SH-SY5Y (cell line): ENCODE data around the gene TMEM53.

Source experiments
- GATA2 ChIP-seq: IDR thresholded peaks from 2 replicates; pipeline ENCODE4 v1.6.1; 2011; ENCODE audit warnings: mild to moderate bottlenecking, low read depth, low read length
- GATA3 ChIP-seq: IDR thresholded peaks from 2 replicates; pipeline ENCODE4 v1.6.1; 2011; ENCODE audit warnings: low read depth, mild to moderate bottlenecking, low read length, moderate library complexity

The TMEM53 gene

DNA sequence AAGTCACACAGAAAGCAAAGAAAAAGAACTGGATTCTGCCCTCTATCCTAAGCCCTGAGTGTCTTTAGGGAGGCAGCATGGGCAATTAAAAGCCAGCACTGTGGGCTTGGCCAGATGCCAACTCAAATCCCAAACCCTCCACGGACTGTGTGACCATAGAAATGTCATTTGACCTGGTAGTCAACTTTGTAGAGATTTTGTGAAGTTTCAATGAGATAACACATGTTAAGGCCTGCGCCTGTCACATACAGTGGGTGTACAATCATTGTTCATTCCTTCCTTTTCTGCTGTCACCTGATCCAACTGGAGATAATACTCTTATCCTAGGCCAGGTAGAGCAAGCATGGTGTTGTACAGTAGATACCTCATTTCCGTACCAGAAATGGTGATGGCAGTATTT is 54.2 kb downstream of the TMEM53 start:
- TF ChIP-seq GATA3 (no peak), GATA2 (no peak)

DNA sequence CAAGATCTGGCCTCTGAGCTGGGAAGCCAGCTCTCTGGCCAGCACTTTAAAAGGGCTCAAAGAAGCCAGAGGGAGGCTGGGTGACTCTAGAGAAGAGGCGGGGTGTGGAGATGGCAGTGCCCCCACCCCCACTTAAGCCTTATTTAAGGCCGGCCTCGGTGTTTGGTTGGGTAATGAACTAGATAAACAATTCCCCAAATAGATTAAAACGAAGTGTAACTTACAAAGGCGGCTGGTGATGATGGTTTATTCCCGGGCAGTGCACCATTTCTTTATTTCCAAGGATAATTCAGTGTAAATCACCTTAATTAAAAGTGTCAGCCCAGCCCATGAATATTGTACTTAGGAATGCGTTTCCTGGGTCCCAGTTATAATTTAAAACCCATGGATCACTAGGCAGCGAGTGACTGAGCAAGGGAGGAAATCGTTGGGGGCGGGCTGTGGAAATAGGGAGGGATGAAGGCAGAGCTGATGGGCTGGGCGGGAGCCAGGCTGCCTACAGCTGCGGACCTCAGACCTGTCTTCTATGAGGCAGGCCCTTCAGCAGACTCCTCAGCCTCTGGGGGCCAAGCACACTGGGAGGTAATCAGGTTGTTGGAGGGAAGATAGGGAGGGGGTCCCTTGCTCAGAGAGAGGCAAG is 54.9 kb downstream of the TMEM53 start:
- TF ChIP-seq GATA2 (no peak), GATA3 (no peak)

DNA sequence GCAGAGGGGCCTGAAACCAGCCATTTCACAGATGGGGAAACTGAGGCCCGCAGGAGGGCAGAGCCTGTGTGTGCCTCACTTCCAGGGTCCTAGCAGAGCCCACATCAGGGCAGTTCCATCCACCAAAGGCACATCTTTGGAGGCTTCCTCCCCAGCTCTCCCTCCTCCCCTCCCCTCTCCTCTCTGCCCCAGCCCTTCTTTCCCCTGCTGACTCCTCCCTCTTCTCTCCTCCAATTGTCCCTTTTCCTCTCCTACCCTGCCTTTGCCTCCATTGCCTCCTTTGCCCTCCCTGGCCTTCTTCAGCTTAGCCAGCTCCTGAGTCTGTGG is 56.6 kb downstream of the TMEM53 start:
- TF ChIP-seq GATA2: no peak
- TF ChIP-seq GATA3: no peak

DNA sequence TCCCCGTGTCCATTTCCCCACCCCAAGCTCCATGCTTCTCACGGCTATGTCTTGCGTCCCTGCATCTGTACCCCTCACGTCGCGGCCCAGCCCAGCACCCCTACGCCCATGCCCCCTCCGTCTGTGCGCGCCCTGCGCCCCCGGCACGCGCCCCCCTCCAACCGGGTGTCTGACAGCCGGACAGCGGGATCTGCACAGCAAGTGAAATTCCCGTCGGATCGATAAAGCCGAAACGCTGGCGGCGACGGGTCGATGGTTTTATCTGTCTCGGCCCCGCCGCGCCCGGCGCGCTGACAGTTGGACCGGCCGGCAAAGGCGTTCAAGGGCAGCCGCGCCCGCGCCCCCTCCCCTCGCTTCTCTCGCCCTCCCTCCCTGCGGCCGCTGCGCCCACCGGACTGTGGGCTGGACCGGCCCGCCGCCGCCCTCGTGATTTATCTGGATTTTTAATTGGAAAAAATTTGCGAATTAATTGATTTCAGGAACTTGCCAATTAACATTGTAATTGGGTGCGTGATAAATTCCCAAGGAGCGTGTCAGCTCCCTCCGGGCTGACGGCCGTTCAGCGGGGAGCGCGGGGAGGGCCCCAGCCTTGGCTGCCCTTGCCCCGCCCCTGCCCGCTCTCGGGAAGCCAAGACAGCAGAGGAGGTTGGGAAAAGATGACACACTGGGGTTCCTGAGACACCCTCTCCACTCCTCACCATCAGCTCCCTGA is 57.1 kb downstream of the TMEM53 start:
- TF ChIP-seq GATA3: no peak
- no peak for TF ChIP-seq GATA2

DNA sequence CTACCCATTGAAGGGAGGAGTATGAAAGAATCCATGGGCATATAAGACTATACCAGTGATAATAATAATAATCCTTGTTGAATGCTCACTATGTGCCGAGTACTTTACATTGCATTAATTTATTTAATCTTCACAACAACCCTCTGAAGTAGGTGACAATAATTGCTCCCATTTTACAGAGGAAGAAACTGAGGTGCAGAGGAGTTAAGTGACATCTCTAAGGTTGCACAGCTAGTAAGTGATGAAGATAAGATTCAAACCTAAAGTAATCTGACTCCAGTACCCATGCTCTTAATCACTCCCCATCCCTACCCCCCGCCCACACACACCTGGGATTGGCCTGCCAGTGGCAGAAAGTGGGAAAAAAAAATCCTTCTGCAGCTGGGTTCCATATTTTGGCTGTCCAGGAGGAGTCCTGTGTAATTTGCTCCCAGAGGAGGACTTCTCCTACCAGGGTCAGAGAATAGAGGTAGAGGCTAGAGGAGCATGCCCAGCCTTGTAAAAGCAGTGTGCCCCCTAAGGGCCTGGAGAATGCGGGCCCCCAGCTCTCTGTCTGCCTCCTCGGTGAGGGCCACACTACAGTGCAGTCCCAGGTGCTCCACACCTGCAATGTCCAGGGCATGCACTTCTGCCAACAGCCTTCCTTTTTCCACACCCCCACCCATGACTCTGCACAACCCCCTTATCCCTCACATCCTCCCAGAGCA is 57.8 kb downstream of the TMEM53 start:
- no peak for TF ChIP-seq GATA2
- TF ChIP-seq GATA3: no peak

DNA sequence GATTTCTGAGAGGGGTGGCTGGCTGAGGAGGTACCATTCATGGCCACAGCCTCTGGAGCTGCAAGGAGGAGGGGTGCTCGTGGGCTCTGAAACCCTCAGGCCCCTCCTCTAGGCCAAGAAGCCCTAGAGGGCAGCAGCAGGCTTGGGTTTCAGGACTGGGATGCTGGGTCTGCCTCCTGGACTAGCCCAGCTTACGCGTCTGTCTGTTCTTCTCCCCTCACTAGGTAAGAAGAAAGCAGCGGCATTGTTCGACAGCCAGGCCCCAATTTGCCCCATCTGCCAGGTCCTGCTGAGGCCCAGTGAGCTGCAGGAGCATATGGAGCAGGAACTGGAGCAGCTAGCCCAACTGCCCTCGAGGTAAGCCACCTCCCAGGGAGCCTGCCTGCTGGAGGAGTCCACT is 60.3 kb downstream of the TMEM53 start:
- TF ChIP-seq GATA3 (no peak), GATA2 (no peak)

DNA sequence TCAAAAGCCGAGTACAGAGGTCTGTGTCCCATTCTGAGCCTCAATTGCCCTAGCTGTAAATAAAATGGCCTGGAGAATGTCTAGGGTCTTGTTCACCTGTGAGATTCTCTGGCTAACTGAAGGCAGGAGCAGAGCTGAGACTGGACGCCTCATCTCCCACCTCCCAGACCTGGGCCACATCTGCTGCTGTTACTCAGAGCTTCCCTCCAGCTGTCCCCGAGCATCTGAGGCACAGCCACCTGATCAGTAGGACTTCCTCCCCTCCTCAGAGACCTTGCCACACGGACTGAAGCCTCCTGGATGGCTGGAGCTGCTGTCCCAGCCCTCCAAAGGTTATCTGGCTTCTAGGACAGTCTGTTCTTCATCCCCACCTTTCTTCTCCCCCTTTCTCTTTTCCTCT is 62.4 kb downstream of the TMEM53 start:
- TF ChIP-seq GATA3 (no peak), GATA2 (no peak)

DNA sequence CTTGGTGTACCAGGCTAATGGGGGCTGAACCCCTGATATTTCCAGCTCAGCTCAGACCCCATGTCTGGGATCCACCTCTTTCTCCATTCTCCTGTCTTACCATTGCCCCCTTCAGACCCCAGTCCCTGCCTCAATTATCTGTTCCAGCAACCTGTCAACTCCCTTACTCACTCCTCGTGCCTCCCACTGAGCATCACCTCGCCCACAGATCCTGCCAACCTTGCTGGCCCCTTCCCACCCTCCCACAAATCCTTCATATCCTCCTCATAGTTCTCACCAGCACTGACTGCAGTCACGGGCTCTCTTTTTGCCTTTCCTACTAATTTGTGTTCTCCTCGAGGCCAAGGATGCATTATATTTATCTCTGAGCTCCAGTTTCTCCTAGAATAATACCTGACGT is 62.9 kb downstream of the TMEM53 start:
- no peak for TF ChIP-seq GATA2
- no peak for TF ChIP-seq GATA3

DNA sequence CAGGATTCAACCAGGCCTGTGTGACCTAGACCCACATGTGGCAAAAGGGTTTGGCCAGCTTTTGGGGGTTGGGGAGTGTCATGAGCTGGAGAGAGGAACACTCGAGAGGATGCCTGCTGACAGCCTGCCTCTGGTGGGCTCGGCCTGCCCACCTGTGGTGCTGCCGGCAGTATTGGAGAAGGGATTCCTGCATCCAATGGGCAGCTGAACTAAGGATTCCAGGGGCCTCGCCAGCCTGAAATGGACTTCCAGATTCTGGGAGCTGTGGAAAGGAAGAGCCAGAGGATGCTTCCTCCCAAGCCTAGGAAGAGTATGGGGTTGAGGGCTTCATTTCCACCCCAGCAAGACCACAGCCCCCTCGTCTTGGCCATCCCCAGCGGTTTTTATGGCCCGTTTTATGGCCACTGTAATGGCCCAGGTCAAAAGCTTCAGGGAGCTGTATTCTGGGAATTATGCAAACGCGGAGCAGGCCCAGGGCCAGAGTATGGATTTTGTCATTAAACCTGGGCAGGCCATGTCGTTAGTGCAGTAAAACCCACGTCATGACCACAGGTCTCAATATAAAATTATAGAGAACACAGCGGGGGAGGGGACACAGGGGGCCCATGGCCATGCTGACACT is 63.6 kb downstream of the TMEM53 start:
- TF ChIP-seq GATA2: no peak
- TF ChIP-seq GATA3: no peak

DNA sequence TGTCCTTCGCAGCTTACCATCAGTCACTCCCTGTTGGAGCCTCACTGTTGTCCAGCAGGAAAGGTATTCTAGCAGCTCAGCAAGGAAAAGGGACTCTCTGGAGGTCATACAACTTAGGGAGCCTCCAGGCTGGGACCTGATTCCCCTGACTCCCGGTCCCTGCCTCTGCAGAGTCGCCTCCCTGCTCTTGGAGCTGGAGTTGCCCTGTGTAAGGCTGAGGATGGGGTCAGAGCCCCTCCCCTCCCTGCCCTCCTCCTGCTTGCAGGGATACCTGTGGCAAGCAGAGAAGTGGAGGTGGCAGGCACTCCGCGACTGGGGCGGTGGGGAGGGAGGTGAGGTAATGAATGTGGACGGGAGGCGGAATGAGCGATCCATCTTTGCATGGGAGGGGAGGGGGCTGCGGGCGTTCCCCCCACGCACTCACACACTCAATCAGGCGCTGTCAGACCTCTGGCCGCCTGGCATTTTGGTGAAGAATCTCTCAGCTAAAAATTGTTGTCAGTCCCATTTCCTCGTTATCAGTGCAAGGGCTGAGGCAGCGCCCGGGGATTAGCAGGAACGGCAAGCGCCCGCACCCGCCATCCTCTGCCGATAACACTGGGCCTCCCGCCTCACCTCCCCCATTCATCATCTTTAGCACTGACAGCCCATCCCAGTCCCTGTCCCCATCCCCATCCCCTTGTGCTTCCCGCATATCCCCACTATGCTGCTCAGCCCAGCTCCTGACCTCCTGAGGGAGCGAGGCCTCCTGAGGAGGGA is 64.3 kb downstream of the TMEM53 start:
- no peak for TF ChIP-seq GATA2
- TF ChIP-seq GATA3: no peak

DNA sequence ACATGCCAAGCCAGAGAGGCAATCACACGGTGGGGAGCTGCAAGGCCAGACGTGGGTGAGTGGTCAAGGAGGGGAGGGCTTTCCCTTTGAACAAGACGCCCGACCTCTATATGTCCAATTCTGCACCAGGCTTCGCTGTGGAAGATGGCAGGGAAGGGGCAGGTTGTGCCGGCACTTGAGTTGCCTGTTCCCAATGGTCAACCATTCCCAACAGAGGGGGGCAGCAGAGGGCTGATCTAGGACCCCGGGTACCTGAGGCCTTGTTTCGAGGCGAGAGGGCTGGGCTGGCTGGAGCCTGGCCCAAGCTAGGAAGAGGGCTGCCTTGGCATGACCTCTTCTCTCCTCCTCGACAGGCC is 64.9 kb downstream of the TMEM53 start:
- no peak for TF ChIP-seq GATA2
- no peak for TF ChIP-seq GATA3

DNA sequence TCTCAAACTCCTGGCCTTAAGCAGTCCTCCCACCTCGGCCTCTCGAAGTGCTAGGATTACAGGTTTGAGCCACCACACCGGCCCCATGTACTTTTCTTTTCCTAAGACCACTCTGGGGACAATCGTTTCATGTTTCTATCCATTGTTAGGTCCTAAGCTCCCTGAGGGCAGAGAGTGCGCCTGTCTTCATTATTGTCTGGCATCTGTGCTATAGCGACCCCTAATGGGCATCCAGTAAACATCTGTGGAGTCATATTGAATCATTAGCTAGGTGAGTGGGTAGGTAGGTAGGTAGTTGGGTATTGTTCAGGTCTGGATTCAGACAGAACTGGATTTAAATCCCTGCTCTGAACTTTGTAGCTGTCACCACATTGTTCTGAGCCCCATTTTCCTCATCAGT is 66.1 kb downstream of the TMEM53 start:
- TF ChIP-seq GATA3 (no peak), GATA2 (no peak)

DNA sequence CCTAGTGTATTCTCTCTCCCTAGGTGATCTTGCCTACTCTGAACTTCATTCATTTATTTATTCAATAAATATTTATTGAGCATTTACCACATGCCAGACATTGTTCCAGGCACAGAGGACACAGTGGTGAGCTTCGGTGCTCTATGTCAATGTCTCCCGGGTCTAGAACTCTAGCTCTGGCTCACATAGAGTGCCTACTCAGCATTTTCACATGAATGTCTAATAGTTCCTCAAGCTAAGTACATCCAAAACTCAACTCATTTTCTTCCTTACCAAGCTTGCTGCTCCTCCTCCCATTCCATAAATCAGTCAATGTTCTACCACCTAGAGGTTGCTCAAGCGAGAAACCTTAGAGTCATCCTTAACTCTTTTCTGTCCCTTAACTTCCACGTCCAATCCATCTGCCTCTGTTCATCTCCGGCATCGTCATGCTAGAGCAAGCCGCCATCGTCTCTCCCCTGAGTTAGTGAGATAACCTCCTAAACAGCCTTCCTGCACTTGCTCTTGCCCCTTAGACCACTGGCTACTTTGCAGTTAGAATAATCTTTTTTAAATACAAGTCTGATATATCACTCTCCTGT is 67.5 kb downstream of the TMEM53 start:
- no peak for TF ChIP-seq GATA3
- no peak for TF ChIP-seq GATA2
